HCT116 (cell line): Measurements from ENCODE around the gene SELPLG.

Experiments used
- CEBPB ChIP-seq: IDR thresholded peaks from 2 replicates; pipeline ENCODE4 v1.6.1; 2012; ENCODE audit warnings: low read depth
- CTCF ChIP-seq, 3 experiments: fragments of 200-600 bp in 1 of 3; sonication (generic) in 1 of 3; IDR thresholded peaks in 2 of 3; conservative IDR thresholded peaks in 1 of 3; 2 replicates each; pipeline ENCODE4 v1.5.1; 2012 to 2017; ENCODE audit warnings: low read depth in 2 of 3, low read length in 2 of 3, antibody characterized with exemption in 1 of 3, borderline replicate concordance in 1 of 3, control low read depth in 1 of 3, mild to moderate bottlenecking in 1 of 3, mixed read lengths in 1 of 3, mixed run types in 1 of 3, moderate library complexity in 1 of 3; ENCODE audit not compliant: insufficient read depth in 1 of 3
- EZH2 ChIP-seq: fragments of 200-600 bp; sonication (generic); IDR thresholded peaks from 2 replicates; pipeline ENCODE4 v1.6.1; 2017; ENCODE audit warnings: antibody characterized with exemption, mixed run types
- EZH2phosphoT487 ChIP-seq: fragments of 200-600 bp; IDR thresholded peaks from 2 replicates; pipeline ENCODE4 v1.6.1; 2018; ENCODE audit warnings: antibody characterized with exemption, borderline replicate concordance
- JUND ChIP-seq: IDR thresholded peaks from 2 replicates; pipeline ENCODE4 v1.6.1; 2012
- POLR2A ChIP-seq: IDR thresholded peaks from 2 replicates; pipeline ENCODE4 v1.7.0; 2011; ENCODE audit warnings: borderline replicate concordance; ENCODE audit not compliant: insufficient read depth, insufficient read length; ENCODE audit errors: extremely low read depth
- POLR2AphosphoS5 ChIP-seq: IDR thresholded peaks from 2 replicates; pipeline ENCODE4 v1.6.1; 2011; ENCODE audit warnings: mild to moderate bottlenecking, low read depth, low read length, moderate library complexity
- SIN3A ChIP-seq: IDR thresholded peaks from 2 replicates; pipeline ENCODE4 v1.6.1; 2012; ENCODE audit warnings: low read depth
- SP1 ChIP-seq: IDR thresholded peaks from 2 replicates; pipeline ENCODE4 v1.6.1; 2012; ENCODE audit warnings: low read depth
- SRF ChIP-seq: IDR thresholded peaks from 2 replicates; pipeline ENCODE4 v1.6.1; 2012; ENCODE audit warnings: low read depth
- TCF7L2 ChIP-seq: IDR thresholded peaks from 2 replicates; pipeline ENCODE4 v1.7.0; 2011; ENCODE audit warnings: borderline replicate concordance, inconsistent platforms; ENCODE audit not compliant: insufficient read depth, insufficient read length; ENCODE audit errors: extremely low read depth
- YY1 ChIP-seq: IDR thresholded peaks from 2 replicates; pipeline ENCODE4 v1.6.1; 2011; ENCODE audit warnings: low read length, low read depth, moderate library complexity, mild to moderate bottlenecking; ENCODE audit not compliant: insufficient replicate concordance; ENCODE audit errors: extremely low read depth
- ZNF274 ChIP-seq: fragments of 200-500 bp; sonication (Bioruptor generic); IDR thresholded peaks from 2 replicates; pipeline ENCODE4 v1.6.1; 2014; ENCODE audit warnings: mild to moderate bottlenecking, low read depth, low read length, inconsistent platforms
- TF ChIP-seq, protein P1 (sequence below): IDR thresholded peaks from 2 replicates; pipeline ENCODE4 v1.6.1; 2012; ENCODE audit warnings: low read depth

DNA sequence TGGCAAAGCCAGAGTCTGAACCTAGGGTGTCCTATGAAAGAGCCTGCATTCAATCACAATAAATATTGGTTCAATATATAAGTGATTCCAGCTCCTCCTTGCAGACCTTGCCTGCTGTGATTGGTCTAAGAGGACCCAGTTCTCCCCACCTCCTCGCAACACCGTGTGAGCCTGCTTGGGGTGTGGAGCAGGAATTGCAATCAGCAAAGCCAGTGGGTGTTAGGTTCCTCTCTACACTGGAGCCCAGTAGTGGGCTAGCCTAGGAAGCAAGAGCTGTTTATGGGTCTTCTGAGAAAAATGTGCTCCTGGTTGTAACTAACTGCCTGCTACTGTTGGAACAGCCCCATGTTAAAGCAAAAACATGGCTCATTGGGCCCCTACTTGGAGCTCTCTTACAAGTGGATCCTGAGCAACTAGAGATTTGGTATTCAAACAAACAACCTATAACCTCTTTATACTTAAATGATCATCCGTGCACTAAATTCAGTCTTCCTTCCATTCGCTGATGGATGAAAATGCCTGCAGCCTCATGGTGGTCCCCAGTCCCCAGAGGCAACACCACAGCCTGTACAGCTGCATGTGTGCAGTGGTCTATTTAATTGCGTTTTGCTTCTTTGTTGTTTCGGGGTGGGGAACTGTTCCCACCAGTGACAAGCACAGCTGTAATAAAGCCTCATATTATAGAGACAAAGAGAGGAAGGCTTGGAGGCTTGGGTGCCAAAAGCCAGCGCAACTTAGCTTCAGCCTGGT, 3.7 kb upstream of the SELPLG start:
- no peak for TF ChIP-seq CTCF (IDR thresholded peaks at IDR 0.05 in 2 of 3, conservative IDR thresholded peaks at IDR 0.05 in 1 of 3; ENCODE audit: borderline replicate concordance in 1 of 3, insufficient read depth in 1 of 3, low read depth in 2 of 3, low read length in 2 of 3)
- TF ChIP-seq EZH2 = no peak
- no peak for TF ChIP-seq SP1
- TF ChIP-seq SRF = no peak
- no peak for TF ChIP-seq POLR2A
- no peak for TF ChIP-seq EZH2phosphoT487
- no peak for TF ChIP-seq ZNF274
- no peak for TF ChIP-seq TCF7L2
- no peak for TF ChIP-seq SIN3A
- TF ChIP-seq POLR2AphosphoS5 = no peak
- no peak for TF ChIP-seq JUND
- TF ChIP-seq, protein P1, sequence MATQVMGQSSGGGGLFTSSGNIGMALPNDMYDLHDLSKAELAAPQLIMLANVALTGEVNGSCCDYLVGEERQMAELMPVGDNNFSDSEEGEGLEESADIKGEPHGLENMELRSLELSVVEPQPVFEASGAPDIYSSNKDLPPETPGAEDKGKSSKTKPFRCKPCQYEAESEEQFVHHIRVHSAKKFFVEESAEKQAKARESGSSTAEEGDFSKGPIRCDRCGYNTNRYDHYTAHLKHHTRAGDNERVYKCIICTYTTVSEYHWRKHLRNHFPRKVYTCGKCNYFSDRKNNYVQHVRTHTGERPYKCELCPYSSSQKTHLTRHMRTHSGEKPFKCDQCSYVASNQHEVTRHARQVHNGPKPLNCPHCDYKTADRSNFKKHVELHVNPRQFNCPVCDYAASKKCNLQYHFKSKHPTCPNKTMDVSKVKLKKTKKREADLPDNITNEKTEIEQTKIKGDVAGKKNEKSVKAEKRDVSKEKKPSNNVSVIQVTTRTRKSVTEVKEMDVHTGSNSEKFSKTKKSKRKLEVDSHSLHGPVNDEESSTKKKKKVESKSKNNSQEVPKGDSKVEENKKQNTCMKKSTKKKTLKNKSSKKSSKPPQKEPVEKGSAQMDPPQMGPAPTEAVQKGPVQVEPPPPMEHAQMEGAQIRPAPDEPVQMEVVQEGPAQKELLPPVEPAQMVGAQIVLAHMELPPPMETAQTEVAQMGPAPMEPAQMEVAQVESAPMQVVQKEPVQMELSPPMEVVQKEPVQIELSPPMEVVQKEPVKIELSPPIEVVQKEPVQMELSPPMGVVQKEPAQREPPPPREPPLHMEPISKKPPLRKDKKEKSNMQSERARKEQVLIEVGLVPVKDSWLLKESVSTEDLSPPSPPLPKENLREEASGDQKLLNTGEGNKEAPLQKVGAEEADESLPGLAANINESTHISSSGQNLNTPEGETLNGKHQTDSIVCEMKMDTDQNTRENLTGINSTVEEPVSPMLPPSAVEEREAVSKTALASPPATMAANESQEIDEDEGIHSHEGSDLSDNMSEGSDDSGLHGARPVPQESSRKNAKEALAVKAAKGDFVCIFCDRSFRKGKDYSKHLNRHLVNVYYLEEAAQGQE = no peak
- TF ChIP-seq YY1 = no peak
- TF ChIP-seq CEBPB = no peak
